Fibroblast of lung (primary cell): Measurements from ENCODE around the gene CHI3L1.

ENCODE experiments used
- EZH2 ChIP-seq: IDR thresholded peaks from 2 replicates; pipeline ENCODE4 v1.5.1; 2012; ENCODE audit warnings: low read length, control low read depth, mild to moderate bottlenecking; ENCODE audit errors: missing control alignments
- TF ChIP-seq, protein P1 (sequence below), 2 donors: IDR thresholded peaks in 1 of 2; conservative IDR thresholded peaks in 1 of 2; 1 replicate in 1 of 2; 2 replicates in 1 of 2; pipeline ENCODE4 v1.5.1; 2011 to 2012; ENCODE audit warnings: low read length in 2 of 2, control low read depth in 1 of 2, inconsistent platforms in 1 of 2, low read depth in 1 of 2, mild to moderate bottlenecking in 1 of 2

DNA sequence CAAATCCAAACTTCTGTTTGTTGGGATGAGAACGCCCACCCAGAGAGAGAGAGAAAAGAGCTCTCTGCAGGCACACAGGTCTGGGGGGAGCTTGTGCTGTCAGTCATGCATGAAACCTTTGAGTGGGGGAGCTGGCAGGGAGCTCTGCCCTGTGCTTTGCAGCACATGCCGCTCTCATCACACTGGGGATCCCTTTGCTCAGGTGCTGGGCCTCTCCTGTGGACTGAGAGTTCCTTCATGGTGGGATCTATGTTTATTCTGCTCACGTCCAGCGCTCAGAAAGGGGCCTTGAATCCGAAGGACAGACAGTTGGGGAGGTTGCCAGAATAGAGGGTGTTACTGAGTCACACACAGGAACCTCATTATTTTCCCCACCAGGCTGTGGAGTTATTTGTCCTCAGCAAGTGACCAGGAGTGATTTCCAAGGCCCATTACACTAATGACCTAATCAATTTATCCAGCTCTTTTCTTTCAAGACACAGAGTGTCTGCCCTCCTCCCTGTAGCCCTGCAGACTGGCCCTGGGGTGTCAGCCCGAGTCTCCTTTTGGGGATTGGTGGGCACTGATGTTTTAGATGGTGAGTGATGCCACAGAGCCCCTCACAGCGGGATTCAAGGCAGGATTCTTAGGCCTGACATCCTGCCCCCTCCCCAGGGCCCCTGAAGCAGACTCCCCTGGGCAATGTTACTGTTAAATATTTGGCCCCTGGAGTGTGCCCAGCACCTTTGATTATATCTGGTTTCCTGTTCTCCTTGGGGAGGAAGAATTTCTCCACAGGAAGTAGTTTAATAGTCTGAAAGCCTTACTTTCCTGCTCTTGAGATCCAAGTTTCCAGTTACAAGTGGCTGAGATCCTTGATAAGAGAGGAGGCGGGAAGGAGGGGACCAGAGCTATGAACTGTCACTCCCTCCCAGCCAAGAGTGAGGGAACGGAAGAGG lies 33.2 kb downstream of the CHI3L1 start:
- TF ChIP-seq, protein P1, sequence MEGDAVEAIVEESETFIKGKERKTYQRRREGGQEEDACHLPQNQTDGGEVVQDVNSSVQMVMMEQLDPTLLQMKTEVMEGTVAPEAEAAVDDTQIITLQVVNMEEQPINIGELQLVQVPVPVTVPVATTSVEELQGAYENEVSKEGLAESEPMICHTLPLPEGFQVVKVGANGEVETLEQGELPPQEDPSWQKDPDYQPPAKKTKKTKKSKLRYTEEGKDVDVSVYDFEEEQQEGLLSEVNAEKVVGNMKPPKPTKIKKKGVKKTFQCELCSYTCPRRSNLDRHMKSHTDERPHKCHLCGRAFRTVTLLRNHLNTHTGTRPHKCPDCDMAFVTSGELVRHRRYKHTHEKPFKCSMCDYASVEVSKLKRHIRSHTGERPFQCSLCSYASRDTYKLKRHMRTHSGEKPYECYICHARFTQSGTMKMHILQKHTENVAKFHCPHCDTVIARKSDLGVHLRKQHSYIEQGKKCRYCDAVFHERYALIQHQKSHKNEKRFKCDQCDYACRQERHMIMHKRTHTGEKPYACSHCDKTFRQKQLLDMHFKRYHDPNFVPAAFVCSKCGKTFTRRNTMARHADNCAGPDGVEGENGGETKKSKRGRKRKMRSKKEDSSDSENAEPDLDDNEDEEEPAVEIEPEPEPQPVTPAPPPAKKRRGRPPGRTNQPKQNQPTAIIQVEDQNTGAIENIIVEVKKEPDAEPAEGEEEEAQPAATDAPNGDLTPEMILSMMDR (conservative IDR thresholded peaks at IDR 0.05 in 1 of 2, IDR thresholded peaks at IDR 0.05 in 1 of 2; ENCODE audit: low read depth in 1 of 2, low read length in 2 of 2), result no peak
- no peak for TF ChIP-seq EZH2
